K562 (cell line): ENCODE data around the gene AP1M2. TPM values are rescaled to one million over a fixed set of nuclear protein-coding genes. Genes with fewer than 3 reads are reported as not detected.
A peak's percentile ranks its signal among the peaks of the same experiment; 100 is the strongest.

ENCODE experiments used
- ATAC-seq: fragments of 200-7000 bp; cut with Tn5 transposase; 3 replicates; pipeline ENCODE4 v1.9.1; 2020; ENCODE audit warnings: moderate library complexity
- BruUV-seq: library from RNA; stranded (reverse); fragments of 400-500 nt; replicated peaks from 2 replicates; lab custom pipeline; 2021; lab: Mats Ljungman, UMichigan
- CTCF ChIA-PET: fragments of 300-600 bp; formaldehyde crosslinking; extraction: SDS; loops from one replicate; lab custom pipeline; 2021; ENCODE audit warnings: low intra/inter-chr PET ratio; lab: Yijun Ruan, JAX
- POLR2A ChIA-PET: fragments of 300-600, 350-650 bp; sonication (Branson Sonifier 250); formaldehyde crosslinking; extraction: SDS; loops from one replicate; lab custom pipeline; 2021; ENCODE audit warnings: antibody characterized with exemption, inconsistent platforms; lab: Yijun Ruan, JAX
- DNase-seq, 4 experiments: peaks; one replicate each; pipeline versions ENCODE4 v3.0.0 to v3.0.0-alpha.2; 2011 to 2018; ENCODE audit warnings: low spot score in 3 of 4, mixed read lengths in 3 of 4; ENCODE audit errors: extremely low read depth in 1 of 4
- FAIRE-seq: peaks from 2 replicates; lab custom pipeline; 2011; peaks lifted over from hg19 to GRCh38; lab: Jason Lieb, UNC
- H2AFZ ChIP-seq: 2 replicates; pipeline ENCODE4 v1.6.0; 2011; ENCODE audit warnings: low read depth, low read length, control low read depth, inconsistent platforms
- H3K27ac ChIP-seq: fragments of 200-600 bp; 3 replicates; pipeline ENCODE4 v1.8.0; 2011; ENCODE audit warnings: low read depth, mild to moderate bottlenecking, control low read depth, inconsistent platforms, low read length, moderate library complexity, mixed read lengths; ENCODE audit errors: extremely low read depth
- H3K27me3 ChIP-seq, 2 experiments: fragments of 300-600 bp in 1 of 2; 2 replicates in 1 of 2; 3 replicates in 1 of 2; pipeline versions ENCODE4 v1.6.0 to v1.8.0; 2011; ENCODE audit warnings: inconsistent platforms in 2 of 2, low read length in 2 of 2, mild to moderate bottlenecking in 1 of 2, mixed read lengths in 1 of 2, moderate library complexity in 1 of 2; ENCODE audit not compliant: control insufficient read depth in 2 of 2, insufficient read depth in 2 of 2
- H3K36me3 ChIP-seq: fragments of 300-600 bp; 3 replicates; pipeline ENCODE4 v1.8.0; 2011; ENCODE audit warnings: mild to moderate bottlenecking, low read length, inconsistent platforms; ENCODE audit not compliant: control insufficient read depth, insufficient read depth
- H3K4me1 ChIP-seq, 2 experiments: fragments of 200-600 bp in 1 of 2; replicated peaks in 1 of 2; 2 replicates in 1 of 2; 3 replicates in 1 of 2; pipeline versions ENCODE4 v1.5.1 to v1.8.0; 2011; ENCODE audit warnings: inconsistent platforms in 2 of 2, low read length in 2 of 2, mild to moderate bottlenecking in 1 of 2, mixed read lengths in 1 of 2, moderate library complexity in 1 of 2; ENCODE audit not compliant: control insufficient read depth in 2 of 2, insufficient read depth in 2 of 2
- H3K4me2 ChIP-seq: 2 replicates; pipeline ENCODE4 v1.6.1; 2011; ENCODE audit warnings: low read length, control low read depth, inconsistent platforms, mixed read lengths; ENCODE audit not compliant: insufficient read depth
- H3K4me3 ChIP-seq: fragments of 200-600 bp; sonication (generic), shearing (Covaris generic); 2 replicates; pipeline ENCODE4 v1.5.1; 2016; ENCODE audit warnings: control low read depth, inconsistent platforms
- H3K79me2 ChIP-seq: fragments of 200-600 bp; 3 replicates; pipeline ENCODE4 v1.8.0; 2011; ENCODE audit warnings: low read length, inconsistent platforms; ENCODE audit not compliant: control insufficient read depth, insufficient read depth
- H3K9ac ChIP-seq, 2 experiments: 2 replicates each; pipeline versions ENCODE4 v1.6.0 to v1.6.1; 2011; ENCODE audit warnings: low read depth in 2 of 2, low read length in 2 of 2, control low read depth in 1 of 2, inconsistent platforms in 1 of 2, mild to moderate bottlenecking in 1 of 2, mixed read lengths in 1 of 2; ENCODE audit not compliant: insufficient read depth in 1 of 2
- H3K9me1 ChIP-seq: one replicate; pipeline ENCODE4 v1.6.0; 2011; ENCODE audit warnings: inconsistent platforms, mild to moderate bottlenecking, low read length, moderate library complexity; ENCODE audit not compliant: control insufficient read depth, insufficient read depth
- H3K9me3 ChIP-seq: replicated peaks from 2 replicates; pipeline ENCODE4 v1.5.1; 2011; ENCODE audit warnings: low read depth, low read length, inconsistent platforms; ENCODE audit not compliant: control insufficient read depth, insufficient read depth
- H4K20me1 ChIP-seq: replicated peaks from 2 replicates; pipeline ENCODE4 v1.6.1; 2011; ENCODE audit warnings: low read length, inconsistent platforms, mixed read lengths; ENCODE audit not compliant: control insufficient read depth, insufficient read depth
- ADNP ChIP-seq: fragments of 200-800 bp; sonication (Bioruptor generic); IDR thresholded peaks from 2 replicates; pipeline ENCODE4 v1.6.1; 2016; ENCODE audit warnings: missing genetic modification characterization, missing compliant biosample characterization
- ARID3B ChIP-seq: fragments of 250-450 bp; sonication (Bioruptor Pico); IDR thresholded peaks from 2 replicates; pipeline ENCODE4 v1.4.0; 2020; ENCODE audit warnings: borderline replicate concordance
- BCOR ChIP-seq: fragments of 450-650 bp; IDR thresholded peaks from 2 replicates; pipeline ENCODE4 v1.6.1; 2016
- CBFA2T3 ChIP-seq: fragments of 450-650 bp; IDR thresholded peaks from 2 replicates; pipeline ENCODE4 v1.6.1; 2017
- CBX3 ChIP-seq, 2 experiments: IDR thresholded peaks; 1 replicate in 1 of 2; 2 replicates in 1 of 2; pipeline ENCODE4 v1.6.1; 2012; ENCODE audit warnings: inconsistent platforms in 2 of 2, low read length in 2 of 2, borderline replicate concordance in 1 of 2, control low read depth in 1 of 2
- ILK ChIP-seq: fragments of 450-650 bp; IDR thresholded peaks from 2 replicates; pipeline ENCODE4 v1.6.1; 2016; ENCODE audit warnings: missing genetic modification characterization, low read depth, mild to moderate bottlenecking, missing compliant biosample characterization, moderate library complexity, borderline replicate concordance
- KAT7 ChIP-seq: sonication (generic); formaldehyde crosslinking; IDR thresholded peaks from 2 replicates; pipeline ENCODE4 v1.8.0; 2022; ENCODE audit warnings: missing genetic modification reagents, mild to moderate bottlenecking, borderline replicate concordance
- KDM1A ChIP-seq, 2 experiments: fragments of 450-650 bp; IDR thresholded peaks; 2 replicates each; pipeline ENCODE4 v1.6.1; 2016; ENCODE audit warnings: mild to moderate bottlenecking in 2 of 2
- MAZ ChIP-seq, 2 experiments: fragments of 450-650 bp in 1 of 2; sonication (generic) in 1 of 2; formaldehyde crosslinking; IDR thresholded peaks in 1 of 2; conservative IDR thresholded peaks in 1 of 2; 2 replicates each; pipeline versions ENCODE4 v1.4.0 to v1.5.0; 2020; ENCODE audit warnings: mild to moderate bottlenecking in 1 of 2, missing genetic modification reagents in 1 of 2
- PBX2 ChIP-seq, 2 experiments: IDR thresholded peaks in 1 of 2; conservative IDR thresholded peaks in 1 of 2; 2 replicates each; pipeline ENCODE4 v1.6.1; 2016; ENCODE audit warnings: low read depth in 2 of 2, mild to moderate bottlenecking in 1 of 2, missing compliant biosample characterization in 1 of 2, missing genetic modification characterization in 1 of 2, moderate library complexity in 1 of 2
- POLR2G ChIP-seq: fragments of 200-400 bp; formaldehyde crosslinking; IDR thresholded peaks from 2 replicates; pipeline ENCODE4 v1.6.1; 2017; ENCODE audit warnings: low read depth, mild to moderate bottlenecking, antibody characterized with exemption, low read length, moderate library complexity
- RBM25 ChIP-seq: fragments of 200-400 bp; formaldehyde crosslinking; IDR thresholded peaks from 2 replicates; pipeline ENCODE4 v1.6.1; 2018; ENCODE audit warnings: low read length, low read depth, moderate library complexity; ENCODE audit not compliant: severe bottlenecking
- SMARCA5 ChIP-seq: fragments of 450-650 bp; IDR thresholded peaks from 2 replicates; pipeline ENCODE4 v1.6.1; 2016
- ZBTB7A ChIP-seq: IDR thresholded peaks from 2 replicates; pipeline ENCODE4 v1.6.1; 2011; ENCODE audit warnings: low read depth, mild to moderate bottlenecking, low read length, moderate library complexity, borderline replicate concordance; ENCODE audit not compliant: control insufficient read depth
- WGBS: fragments of 100-300 bp; shearing (Covaris generic); methylation state at CpG from one replicate; pipeline ENCODE4 v1.1.6; 2016; ENCODE audit warnings: low coverage, mixed read lengths; ENCODE audit not compliant: insufficient coverage; ENCODE audit errors: missing lambda C conversion rate; 5-methylcytosine and 5-hydroxymethylcytosine counted together
- in situ Hi-C: fragments of 300-500 bp; cut with MboI; formaldehyde crosslinking; loops from 4 replicates; pipeline ENCODE4 v1.15.0; 2018; ENCODE audit warnings: inconsistent platforms, mixed read lengths
- intact Hi-C: fragments of 100-400 bp; cut with micrococcal nuclease; formaldehyde crosslinking; loops from 2 replicates; pipeline ENCODE4 v1.14.2; 2022
- polyA plus RNA-seq, 8 experiments: library from polyadenylated mRNA; depleted of rRNA in 4 of 8; stranded (reverse) in 5 of 8; unstranded in 3 of 8; fragments of >200 nt; fragmentation: Nextera tagmentation in 2 of 8; fragmentation: Illumina TruSeq in 1 of 8; extraction: Ambion mirVana in 2 of 8; extraction: Trizol in 1 of 8; gene quantifications; 2 replicates each; pipeline versions ENCODE4 v1.2.1 to v1.2.3, GENCODE V29; 2011 to 2014; ENCODE audit warnings: inconsistent platforms in 1 of 8, missing spikeins in 1 of 8
- total RNA-seq, 7 experiments: library from RNA; depleted of rRNA in 6 of 7; stranded (reverse); fragments of >200 nt in 6 of 7; fragmentation: Illumina TruSeq in 2 of 7; extraction: Trizol in 2 of 7; gene quantifications; 2 replicates each; pipeline versions ENCODE4 v1.2.1 to v1.2.3, GENCODE V29; 2011 to 2021; ENCODE audit warnings: low replicate concordance in 1 of 7
- TF ChIP-seq, protein P1 (sequence below): fragments of 450-650 bp; IDR thresholded peaks from 2 replicates; pipeline ENCODE4 v1.6.1; 2016; ENCODE audit warnings: antibody characterized with exemption

The AP1M2 gene
- total and polyA plus RNA-seq, 9 of the 15 experiments (the other 6 are each of a cell fraction or from before 2014, with no cell fraction given), result 0.33 to 1.4 (median 0.89) TPM; not detected in 1

DNA sequence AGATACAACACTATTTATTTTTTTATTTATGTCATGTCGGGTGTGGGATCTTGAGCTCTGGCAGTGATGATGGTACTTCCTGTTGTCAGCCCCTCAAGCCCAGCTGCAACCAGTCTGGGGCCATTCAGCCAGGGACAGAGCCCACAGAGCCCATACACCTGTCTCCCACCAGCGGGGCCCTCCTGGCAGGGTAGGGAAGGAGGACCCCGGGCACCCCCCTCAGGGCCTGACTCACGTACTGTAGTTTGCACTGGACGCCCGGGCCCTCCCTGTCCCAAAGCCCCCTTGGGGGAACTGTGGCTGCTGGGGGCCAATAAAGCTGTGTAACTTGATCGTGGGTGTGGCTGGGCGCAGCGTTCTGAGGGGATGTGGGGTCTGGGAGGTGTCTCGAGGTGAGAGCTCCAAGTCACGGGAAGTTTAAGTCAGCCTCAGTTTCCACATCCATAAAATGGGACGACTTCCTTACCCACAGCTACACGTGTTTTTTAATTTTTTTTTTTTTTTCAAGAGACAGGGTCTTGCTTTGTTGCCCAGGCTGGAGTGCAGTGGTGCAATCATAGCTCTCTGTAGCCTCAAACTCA lies 33.9 kb downstream of the AP1M2 start:
- H3K27ac ChIP-seq, result no peak overlapping the region
- peaks cover 3% of the 10 kb centered on the region for H3K9me3 ChIP-seq
- H3K4me3 ChIP-seq, result no peak overlapping the region
- 87% methylated on average over 13 of the region's 13 CpGs for WGBS
- H3K79me2 ChIP-seq, result peaks cover 7% of the 10 kb centered on the region
- BruUV-seq, result TSS peak; percentile 87
- DNase-seq (no peak), ATAC-seq (peak; percentile 12), FAIRE-seq (no peak)
- H3K4me2 ChIP-seq, result no peak overlapping the region
- no peaks in the 10 kb centered on the region for H3K9me1 ChIP-seq
- H3K36me3 ChIP-seq, result peaks cover 94% of the 10 kb centered on the region
- no peak overlapping the region for H2AFZ ChIP-seq
- ChIA-PET POLR2A (interaction anchor here (0.5 to 2.0 kb wide), 10 partner anchors 8 to 136 kb away, joined by 3 to 10 read pairs (median 5); partner anchors contain the start of gene KRI1), CTCF (no interaction called here)
- intact Hi-C loops, result no loop called here
- peaks cover 0 to 26% of the 10 kb centered on the region in 2 experiments; a peak in 2 of 5 replicates for H3K4me1 ChIP-seq
- H3K9ac ChIP-seq, result no peak overlapping the region
- in situ Hi-C loops, result no loop called here
- no peaks in the 10 kb centered on the region for H3K27me3 ChIP-seq
- peaks cover 11% of the 10 kb centered on the region for H4K20me1 ChIP-seq
- TF ChIP-seq MAZ (CRISPR knock-in tag; conservative IDR thresholded peaks at IDR 0.05 in 1 of 2, IDR thresholded peaks at IDR 0.05 in 1 of 2) (no peak), ADNP (tag) (peak; percentile 95), KAT7 (CRISPR knock-in tag) (no peak), POLR2G (peak; percentile 75), ARID3B (CRISPR knock-in tag) (no peak), SMARCA5 (peak; percentile 79; the same call in 1 of the 2 replicates), RBM25 (peak; percentile 87), PBX2 (CRISPR knock-in tag; IDR thresholded peaks at IDR 0.05; ENCODE audit: low read depth) (no peak), PBX2 (tag; conservative IDR thresholded peaks at IDR 0.05; ENCODE audit: low read depth) (no peak), KDM1A (IDR thresholded peaks at IDR 0.05) (no peak; a peak in 1 of 4 replicates), CBFA2T3 (no peak), BCOR (peak; percentile 95), ZBTB7A (0 out of 2 replicates have a peak, but pooled peaks have one; percentile 26), ILK (tag) (no peak), CBX3 (IDR thresholded peaks at IDR 0.05; ENCODE audit: borderline replicate concordance in 1 of 2, low read length in 2 of 2) (no peak)
- TF ChIP-seq, protein P1, sequence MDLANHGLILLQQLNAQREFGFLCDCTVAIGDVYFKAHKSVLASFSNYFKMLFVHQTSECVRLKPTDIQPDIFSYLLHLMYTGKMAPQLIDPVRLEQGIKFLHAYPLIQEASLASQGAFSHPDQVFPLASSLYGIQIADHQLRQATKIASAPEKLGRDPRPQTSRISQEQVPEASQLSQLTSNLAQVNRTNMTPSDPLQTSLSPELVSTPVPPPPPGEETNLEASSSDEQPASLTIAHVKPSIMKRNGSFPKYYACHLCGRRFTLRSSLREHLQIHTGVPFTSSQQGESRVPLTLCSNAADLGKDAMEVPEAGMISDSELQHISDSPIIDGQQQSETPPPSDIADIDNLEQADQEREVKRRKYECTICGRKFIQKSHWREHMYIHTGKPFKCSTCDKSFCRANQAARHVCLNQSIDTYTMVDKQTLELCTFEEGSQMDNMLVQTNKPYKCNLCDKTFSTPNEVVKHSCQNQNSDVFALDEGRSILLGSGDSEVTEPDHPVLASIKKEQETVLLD, result no peak
